GM18868 (cell line): ENCODE results near the gene ACSM2B.
"Not testable (repeated sequence)": the region's sequence is repeated elsewhere in the genome, so short reads cannot be mapped to it uniquely, and the experiment has no call there.

Experiments
- ATAC-seq: cut with Tn5 transposase; IDR thresholded peaks from one replicate; pipeline ENCODE4 v1.9.1; 2021; ENCODE audit warnings: mild to moderate bottlenecking, moderate library complexity; ENCODE audit not compliant: unreplicated experiment

The ACSM2B gene

GRCh38 chr16:20538181-20538580 is 38.0 kb downstream of the ACSM2B start:
- ATAC-seq = no peak

GRCh38 chr16:20536669-20537068 is 39.5 kb downstream of the ACSM2B start:
- not testable (repeated sequence) for ATAC-seq

- not testable (repeated sequence) for ATAC-seq
Observed at GRCh38 chr16:20532284-20532792, 43.8 kb downstream of the ACSM2B start.

GRCh38 chr16:20531795-20532194 is 44.4 kb downstream of the ACSM2B start:
- not testable (repeated sequence) for ATAC-seq

GRCh38 chr16:20520103-20520502 is 56.1 kb downstream of the ACSM2B start:
- no peak for ATAC-seq

- no peak for ATAC-seq
Observed at GRCh38 chr16:20519231-20519630, 56.9 kb downstream of the ACSM2B start.

GRCh38 chr16:20517149-20517548 is 59.0 kb downstream of the ACSM2B start:
- ATAC-seq = no peak

- ATAC-seq = no peak
Observed at GRCh38 chr16:20515688-20516090, 60.5 kb downstream of the ACSM2B start.

GRCh38 chr16:20510323-20510722 is 65.8 kb downstream of the ACSM2B start:
- no peak for ATAC-seq

- no peak for ATAC-seq
Observed at GRCh38 chr16:20507280-20507679, 68.9 kb downstream of the ACSM2B start.

GRCh38 chr16:20504418-20504817 is 71.7 kb downstream of the ACSM2B start:
- ATAC-seq = no peak

GRCh38 chr16:20491448-20491847 is 84.7 kb downstream of the ACSM2B start:
- ATAC-seq = not testable (repeated sequence)

- ATAC-seq = not testable (repeated sequence)
Observed at GRCh38 chr16:20490994-20491393, 85.2 kb downstream of the ACSM2B start.
